HG03196 (cell line): ENCODE measurements around the gene BMP4.
"Not testable (repeated sequence)": the region's sequence is repeated elsewhere in the genome, so short reads cannot be mapped to it uniquely, and the experiment has no call there.

Experiments
- ATAC-seq: cut with Tn5 transposase; IDR thresholded peaks from one replicate; pipeline ENCODE4 v1.9.1; 2021; ENCODE audit not compliant: unreplicated experiment

The BMP4 gene

DNA sequence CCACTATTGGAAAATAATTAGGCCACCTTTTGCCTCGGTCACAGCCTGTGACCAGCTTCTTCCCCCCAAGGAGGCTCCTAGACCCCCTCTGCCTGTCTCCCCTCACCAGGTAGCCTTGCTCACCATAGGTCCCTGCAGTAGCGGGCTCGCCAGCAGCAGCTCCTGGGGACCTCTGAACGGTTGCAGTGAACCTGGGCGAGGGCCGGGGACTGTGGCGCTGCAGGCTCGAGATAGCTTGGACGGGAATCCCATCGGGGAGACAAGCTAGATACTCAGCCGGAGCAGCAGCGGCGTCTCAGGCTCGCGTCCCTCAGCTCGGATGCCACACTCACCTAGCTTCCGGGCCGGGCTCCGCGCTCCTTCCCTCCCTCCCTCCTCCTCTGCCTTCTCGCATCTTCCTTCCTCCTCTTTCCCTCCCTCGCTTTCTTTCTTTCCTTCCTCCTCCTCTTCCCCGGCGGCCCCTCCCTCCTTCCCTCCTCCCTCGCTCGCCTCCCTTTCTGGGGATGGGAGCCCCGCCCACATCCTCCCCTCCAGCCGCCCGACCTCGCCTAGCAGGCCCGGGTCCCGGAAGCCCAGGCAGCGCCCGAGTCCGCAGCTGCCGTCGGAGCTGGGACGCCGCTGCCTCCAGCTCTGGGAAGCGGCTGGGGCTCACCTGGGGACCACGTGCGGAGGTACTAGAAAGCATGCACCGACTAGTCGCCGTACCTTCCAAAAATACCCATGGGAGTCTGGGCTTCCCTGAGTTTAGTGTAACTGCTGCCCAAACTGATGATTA, at the start of gene BMP4:
BMP4 (minus strand) TSS at position 399 of the 775 bp plus-strand sequence. CDS start 4,603 bp downstream, outside the sequence.
- no peak for ATAC-seq

DNA sequence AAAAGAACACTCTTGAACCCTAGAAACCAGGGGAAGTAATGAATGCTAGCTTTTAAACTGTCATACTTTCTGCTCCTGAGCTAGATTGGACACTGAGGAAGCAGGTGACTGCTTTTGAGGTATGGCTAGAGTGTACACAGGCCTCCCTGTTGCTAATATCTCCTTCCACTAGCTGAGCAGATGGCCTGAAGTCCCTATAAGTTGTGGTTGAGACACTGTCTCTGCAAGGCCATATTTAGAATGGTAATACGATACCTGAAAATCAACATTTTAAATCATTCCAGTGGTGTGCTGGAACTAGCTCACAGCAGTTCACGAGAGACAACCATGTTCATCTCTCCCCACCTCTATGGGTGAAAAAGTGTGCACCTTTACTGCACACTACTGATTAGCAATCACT, 46.4 kb upstream of the BMP4 start:
- ATAC-seq, result no peak

DNA sequence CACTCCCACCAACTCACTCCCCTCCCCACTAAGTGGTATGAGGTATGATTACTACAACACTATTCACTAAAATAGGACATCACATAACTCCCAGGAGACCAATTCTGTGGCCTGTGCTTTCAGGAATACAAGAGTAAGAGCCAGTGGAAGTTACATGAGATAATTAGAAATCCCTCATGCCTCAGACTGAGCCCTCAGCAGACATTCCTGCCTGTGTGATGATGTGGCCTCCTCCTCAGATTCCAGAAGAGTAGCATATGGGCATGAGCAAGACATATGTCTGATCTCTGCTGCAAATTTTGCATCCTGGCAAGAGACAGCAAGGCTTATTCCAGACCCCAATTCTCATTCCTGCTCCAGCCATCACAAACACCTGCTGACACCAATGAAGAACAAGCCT, 46.0 kb upstream of the BMP4 start:
- no peak for ATAC-seq

- no peak for ATAC-seq
Observed at GRCh38 chr14:54001189-54001878, 44.7 kb upstream of the BMP4 start.

DNA sequence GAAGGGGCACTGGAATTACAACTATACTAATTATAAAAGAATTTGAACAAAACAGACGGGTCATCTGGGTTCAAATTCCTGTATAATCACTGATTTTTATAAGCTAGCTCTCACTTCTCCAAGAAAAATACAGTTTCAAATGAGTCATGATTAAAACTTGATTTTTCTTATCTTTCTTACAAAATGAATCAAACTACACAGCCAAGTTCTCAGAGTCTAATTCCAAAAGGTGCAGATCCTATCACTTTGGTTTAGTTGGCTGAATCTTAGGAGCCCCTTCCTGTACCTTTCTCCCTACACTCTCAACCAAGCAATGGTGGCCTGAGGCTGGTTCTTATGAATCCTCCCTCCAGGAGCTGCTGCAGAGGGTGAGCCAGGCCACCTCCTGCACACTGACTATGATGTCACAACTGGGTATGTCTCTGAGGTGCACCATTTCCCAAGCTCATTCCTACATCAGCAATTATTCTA, 43.8 kb upstream of the BMP4 start:
- ATAC-seq, result no peak

DNA sequence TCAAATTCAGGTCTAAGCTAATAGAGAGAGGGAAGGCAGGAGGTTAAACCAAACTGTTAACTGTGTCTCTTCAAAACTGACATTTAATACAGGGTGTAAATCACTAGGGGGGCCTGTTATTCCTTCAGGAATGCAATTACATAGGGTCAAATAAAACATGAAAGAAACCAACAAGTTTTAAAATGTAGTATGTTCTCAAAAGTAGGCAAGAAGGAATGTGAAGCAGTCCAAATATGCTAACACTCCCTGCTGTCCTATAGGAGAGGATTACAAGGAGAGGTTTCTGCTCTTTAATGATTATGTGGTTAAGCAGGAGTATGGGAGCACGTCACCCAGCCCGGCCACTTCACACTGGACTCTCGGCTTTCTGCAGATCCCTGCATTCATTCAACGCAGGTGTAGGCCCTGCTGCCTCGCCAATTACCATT, 42.5 kb upstream of the BMP4 start:
- no peak for ATAC-seq

GRCh38 chr14:53996041-53996440, 39.4 kb upstream of the BMP4 start:
- no peak for ATAC-seq

DNA sequence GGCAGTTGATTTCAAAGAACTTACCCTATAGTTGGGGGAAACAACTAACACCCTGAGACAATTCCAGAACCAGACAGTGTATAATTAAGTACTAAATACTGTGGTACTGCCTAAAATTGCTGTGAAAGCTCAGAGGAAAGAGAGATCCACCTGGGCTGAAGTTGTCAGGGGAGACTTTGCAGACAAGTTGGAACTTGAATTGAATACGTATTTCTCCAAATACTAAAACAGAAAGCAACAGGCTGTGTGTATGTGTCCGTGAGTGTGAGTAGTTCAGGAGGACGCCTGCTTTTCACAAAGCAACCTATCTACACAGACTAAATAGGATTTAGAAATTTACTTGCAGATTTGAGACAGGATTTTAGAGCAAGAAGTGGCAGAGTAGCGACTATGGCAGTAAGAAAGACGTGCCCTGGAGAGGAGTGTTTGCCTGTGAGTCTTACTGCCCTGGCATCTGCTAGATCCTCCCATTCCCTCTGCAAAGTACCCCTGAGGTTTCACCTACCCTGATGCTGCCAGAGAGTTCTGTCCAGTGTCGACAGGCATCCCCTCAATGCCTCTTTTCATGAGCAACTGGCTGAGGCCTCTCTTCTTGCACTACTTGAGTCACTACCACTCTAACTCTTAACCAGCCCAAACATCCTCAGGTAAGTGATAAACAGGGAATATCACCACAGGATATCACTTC, 37.4 kb upstream of the BMP4 start:
- no peak for ATAC-seq

DNA sequence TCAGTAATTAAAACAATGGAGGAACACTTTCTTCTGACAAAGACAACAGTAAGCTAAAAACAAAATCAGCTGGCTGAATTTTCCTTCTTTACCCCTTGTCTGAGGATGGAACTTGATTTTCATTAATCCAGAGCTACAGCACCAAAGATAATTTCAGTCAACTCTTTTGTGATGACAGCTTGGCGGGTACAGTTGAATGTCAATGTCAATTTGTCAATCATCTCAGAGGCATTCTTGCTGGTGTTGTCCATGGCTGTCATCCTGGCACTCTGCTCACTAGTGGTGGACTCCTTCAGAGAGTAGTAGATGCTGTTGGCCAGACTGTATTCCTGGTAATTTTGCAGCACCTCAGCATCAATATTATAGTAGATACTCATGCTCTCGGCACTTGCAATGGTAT, 34.4 kb upstream of the BMP4 start:
- no peak for ATAC-seq

GRCh38 chr14:53986718-53987117, 30.1 kb upstream of the BMP4 start:
- ATAC-seq, result not testable (repeated sequence)

GRCh38 chr14:53984958-53985357, 28.3 kb upstream of the BMP4 start:
- not testable (repeated sequence) for ATAC-seq

DNA sequence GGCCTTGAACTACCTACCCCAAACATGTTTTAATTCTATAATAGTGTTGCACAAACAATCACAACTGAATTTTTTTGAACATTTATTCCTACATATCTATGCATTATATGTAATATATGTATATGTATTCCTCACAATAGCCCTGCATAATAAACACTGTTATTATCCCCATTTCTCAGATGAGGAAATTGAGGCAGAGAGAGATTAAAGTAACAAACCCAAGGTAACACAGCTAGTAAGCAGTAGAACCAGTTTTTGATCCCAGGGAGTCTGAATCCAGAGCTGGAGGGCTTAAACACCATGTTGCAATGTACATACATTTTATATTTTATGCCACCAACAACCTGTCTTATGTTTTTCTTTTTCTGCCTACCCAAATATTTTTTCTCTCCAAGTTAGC, 26.5 kb upstream of the BMP4 start:
- ATAC-seq, result no peak

DNA sequence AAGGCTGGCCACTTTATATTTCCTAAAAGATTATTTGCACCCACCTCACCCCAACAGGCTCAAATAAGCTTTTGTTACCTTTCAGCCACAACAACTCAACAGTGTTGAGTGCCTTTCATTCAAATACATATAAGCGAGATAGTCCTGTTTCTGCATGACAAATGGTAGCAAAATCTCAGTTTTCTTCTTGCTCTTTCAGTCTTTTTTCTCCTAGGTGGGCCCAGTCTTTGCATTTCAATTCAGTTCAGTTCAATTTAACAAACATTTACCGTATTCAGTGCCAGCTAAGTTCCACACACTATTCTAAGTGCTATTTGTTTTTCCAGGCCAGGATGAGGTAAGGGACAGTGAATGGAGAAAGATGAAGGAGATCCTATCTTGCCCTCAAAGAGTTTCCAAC, 25.9 kb upstream of the BMP4 start:
- no peak for ATAC-seq

DNA sequence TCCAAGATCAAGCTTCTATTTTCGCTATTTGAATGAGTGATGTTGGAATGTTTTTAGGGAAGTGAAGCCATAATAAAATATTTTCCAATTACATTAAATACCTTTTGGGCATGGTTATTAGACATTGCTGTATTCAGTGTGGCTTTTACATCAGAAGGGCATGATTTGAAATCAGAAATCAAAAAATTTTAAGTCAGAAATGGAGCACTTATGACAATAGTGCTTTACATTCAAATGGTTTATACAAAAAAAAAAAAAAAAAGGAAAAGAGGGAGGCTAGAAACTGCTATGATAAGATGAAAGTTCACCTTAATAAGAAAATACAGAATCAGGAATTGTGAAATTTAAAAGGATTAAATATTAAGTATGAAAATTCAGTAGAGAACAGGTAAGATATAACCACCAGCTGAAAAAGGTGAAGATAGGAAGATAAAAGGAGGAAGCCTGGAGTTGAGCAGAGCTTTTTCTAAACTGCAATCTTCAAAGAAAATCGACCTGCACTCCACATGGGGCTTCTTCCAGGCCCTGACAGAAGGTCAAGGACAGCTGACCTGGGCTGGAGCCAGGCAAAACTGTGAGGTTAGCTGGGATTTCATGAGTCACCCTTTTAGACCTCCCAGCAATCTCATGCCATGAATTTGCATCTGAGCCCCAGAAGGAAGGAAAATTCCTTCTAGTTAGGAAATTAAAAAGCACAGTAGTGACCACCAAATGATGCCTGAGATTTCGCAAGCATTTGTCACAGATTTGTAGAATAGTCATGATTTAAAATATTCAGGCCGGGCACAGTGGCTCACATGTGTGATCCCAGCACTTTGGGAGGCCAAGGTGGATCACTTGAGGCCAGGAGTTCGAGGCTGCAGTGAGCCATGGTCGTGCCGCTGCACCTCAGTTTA, 23.4 kb upstream of the BMP4 start:
- ATAC-seq, result no peak

DNA sequence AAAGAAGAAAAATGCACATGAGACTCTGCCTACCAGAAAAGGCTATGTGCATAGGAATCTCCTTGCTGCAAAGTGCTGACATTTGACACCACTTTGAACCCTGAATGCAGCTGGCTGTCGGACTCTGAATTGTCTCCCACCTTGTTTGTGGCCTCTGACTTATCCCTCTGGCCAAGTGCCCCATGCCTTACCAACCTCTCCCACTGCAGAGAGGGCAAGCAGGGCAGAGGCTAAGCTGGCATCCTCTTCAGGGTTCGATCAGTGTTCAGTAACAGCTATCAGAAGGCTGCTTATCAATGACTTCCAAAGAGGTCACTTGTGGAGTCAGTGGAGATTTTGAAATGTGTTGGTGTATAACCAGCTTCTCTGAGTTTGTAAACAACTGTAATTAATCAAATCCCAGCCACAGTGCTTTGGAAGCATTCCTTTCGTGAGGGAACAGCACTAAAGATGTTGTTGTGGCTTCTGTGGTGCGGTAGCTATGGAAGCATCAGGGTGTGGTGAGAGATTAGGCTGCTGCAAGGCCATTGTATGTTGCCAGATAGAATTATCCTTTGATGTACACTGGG, 22.6 kb upstream of the BMP4 start:
- no peak for ATAC-seq

DNA sequence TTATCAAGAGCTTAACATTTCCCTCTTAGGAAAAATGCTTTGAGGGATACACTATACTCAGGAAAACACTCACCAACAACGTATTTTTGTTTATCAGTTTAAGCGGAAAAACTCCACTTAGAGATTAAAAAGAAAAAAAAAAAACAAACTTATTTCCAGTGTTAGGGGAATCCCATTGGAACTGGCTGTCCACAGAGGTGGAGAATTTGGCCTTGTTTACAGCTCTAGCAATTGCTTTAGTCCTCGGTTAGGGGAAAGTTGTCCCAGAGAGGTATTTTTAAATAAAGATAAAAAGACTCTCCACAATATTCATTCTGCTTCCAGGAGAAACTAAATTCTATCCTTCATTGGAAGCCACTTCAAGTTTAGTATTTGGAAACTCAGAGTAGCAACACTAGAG, 21.6 kb upstream of the BMP4 start:
- ATAC-seq, result no peak

GRCh38 chr14:53975444-53975843, 18.8 kb upstream of the BMP4 start:
- ATAC-seq, result no peak

- no peak for ATAC-seq
Observed at GRCh38 chr14:53971521-53971920, 14.9 kb upstream of the BMP4 start.

- ATAC-seq, result no peak
Observed at GRCh38 chr14:53969326-53969725, 12.7 kb upstream of the BMP4 start.

DNA sequence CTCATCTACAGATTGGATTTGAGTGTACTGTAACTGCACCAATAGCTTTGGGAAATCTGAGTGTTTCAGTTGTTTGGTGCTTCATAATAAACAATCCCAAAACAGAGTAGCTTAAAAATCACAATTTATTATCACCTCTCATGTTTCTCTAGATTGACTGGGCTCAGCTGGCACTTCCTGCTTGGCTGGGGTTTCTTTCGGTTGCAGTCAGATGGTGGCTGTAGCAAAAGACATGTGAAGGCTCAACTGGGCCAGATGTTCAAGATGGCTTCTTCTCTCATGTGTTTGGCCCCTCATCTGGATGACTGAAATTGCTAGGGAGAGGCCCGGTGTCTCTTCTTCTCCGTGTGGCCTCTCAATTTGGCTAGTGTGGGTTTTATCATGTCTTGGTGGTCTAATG, 12.1 kb upstream of the BMP4 start:
- no peak for ATAC-seq
